GM21737 (cell line): ENCODE measurements around the gene MYH9.
"Not testable (repeated sequence)": the region's sequence is repeated elsewhere in the genome, so short reads cannot be mapped to it uniquely, and the experiment has no call there.

Experiments used
- ATAC-seq: cut with Tn5 transposase; IDR thresholded peaks from one replicate; pipeline ENCODE4 v1.9.1; 2021; ENCODE audit warnings: mild to moderate bottlenecking, moderate library complexity; ENCODE audit not compliant: unreplicated experiment

MYH9 gene

GRCh38 chr22:36281781-36282327 lies 105.9 kb downstream of the MYH9 start:
- ATAC-seq: no peak

DNA sequence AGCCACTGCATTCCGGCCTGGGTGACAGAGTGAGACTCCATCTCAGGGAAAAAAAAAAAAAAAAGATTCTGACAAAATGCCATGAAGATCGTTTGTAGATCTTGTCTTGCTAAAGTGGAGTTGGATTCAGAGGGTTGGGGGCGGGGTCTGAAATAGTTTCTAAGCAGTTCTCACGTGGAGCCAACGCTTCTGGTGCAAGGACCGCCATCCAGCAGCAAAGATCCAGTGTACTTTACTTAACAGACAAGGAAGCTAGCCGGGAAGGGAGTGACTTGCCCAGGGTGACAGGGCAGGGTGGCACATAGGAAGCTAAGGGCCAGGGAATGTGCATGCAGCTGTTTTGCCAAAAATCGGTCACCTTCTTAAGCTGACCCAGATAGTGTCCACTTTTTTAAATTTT lies 107.4 kb downstream of the MYH9 start:
- ATAC-seq: no peak

- ATAC-seq: no peak
Observed at GRCh38 chr22:36279219-36279666, 108.5 kb downstream of the MYH9 start.

- no peak for ATAC-seq
Observed at GRCh38 chr22:36277482-36278291, 110.1 kb downstream of the MYH9 start.

DNA sequence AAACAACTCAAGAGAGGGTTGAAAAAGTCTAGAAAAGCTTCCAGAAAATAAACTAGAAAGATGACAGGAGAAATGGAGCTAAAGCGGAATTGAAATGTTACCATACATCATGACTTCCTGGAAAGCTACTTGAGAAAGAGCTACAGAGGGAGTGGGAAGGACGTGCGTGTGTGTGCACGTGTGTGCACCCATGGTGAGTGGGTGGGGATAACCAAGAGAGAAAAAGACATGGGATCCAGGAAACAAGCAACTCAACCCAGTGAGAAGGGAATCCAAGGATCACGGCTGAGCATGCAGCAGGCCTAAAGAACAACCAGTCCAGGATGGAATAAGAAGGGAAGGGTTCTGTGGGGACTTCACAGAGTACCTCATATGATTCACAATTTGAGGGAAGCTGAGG lies 113.2 kb downstream of the MYH9 start:
- no peak for ATAC-seq

GRCh38 chr22:36271951-36272350 lies 115.8 kb downstream of the MYH9 start:
- ATAC-seq: not testable (repeated sequence)

GRCh38 chr22:36271231-36271630 lies 116.5 kb downstream of the MYH9 start:
- not testable (repeated sequence) for ATAC-seq

- ATAC-seq: no peak
Observed at GRCh38 chr22:36267896-36268485, 119.8 kb downstream of the MYH9 start.

DNA sequence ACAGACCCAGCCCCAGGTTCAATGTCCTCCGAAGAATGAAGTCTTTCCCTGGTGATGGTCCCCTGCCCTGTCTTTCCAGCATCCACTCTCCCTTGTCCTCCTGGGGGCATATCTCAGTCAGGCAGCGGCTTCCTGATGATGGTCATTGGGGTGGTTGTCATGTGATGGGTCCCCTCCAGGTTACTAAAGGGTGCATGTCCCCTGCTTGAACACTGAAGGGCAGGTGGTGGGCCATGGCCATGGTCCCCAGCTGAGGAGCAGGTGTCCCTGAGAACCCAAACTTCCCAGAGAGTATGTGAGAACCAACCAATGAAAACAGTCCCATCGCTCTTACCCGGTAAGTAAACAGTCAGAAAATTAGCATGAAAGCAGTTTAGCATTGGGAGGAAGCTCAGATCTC lies 120.7 kb downstream of the MYH9 start:
- ATAC-seq: no peak

DNA sequence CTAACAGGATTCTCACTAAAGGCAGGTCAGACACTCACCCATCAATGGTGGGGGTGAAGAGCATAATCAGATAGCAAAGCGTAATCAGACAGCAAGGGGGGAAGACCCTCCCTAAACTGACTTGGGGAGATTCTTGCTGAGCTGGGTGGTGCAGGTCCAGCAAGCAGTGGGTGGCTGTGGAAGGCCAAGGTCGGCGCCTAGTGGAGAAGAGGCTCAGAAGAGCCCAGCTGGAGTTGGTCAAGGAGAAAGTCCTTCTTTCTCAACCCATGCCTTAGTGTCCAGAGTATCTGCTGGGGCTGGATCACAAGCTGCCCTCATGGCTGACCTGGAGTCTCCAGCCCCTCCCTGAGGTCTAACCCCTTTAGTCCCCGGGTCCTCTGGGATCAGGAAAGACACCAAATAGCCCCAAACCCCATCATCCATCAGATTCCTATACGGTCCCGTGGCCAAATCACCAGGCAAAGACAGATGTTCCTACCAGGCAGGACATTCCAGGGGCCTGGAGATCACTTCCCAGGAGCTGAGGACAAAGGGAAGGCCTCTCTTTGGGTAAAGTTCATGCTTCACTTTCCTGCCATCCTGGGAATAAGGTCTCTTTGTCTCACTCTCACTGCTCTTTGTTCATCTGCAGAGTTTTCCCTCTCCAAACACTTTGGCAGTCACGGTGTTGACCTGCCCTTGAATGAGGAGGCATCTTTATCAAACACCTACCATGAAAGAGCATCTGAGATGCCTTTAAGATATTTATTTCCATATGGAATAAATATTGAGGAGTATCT lies 123.7 kb downstream of the MYH9 start:
- not testable (repeated sequence) for ATAC-seq

DNA sequence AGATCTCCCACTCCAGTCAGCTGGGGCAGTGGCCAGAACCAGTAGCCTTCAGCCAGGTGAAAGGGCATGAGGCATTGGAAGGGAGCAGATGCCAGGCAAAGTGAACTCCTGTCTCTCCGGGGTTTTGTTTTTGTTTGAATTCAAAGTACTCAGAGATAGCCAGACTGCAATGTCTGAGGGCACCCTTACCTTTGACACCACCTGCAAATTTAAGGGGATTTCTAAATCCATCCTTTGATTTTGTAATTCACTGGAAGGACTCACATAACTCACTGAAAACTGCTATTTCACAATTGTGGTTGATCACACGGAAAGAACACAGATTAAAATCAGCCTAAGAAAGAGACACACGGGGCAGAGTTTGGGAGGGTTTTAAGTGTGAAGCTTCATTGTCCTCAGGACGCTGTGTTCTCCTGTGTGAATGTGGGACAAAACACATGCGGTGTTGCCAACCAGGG lies 124.5 kb downstream of the MYH9 start:
- not testable (repeated sequence) for ATAC-seq

GRCh38 chr22:36262307-36262706 lies 125.5 kb downstream of the MYH9 start:
- ATAC-seq: not testable (repeated sequence)

DNA sequence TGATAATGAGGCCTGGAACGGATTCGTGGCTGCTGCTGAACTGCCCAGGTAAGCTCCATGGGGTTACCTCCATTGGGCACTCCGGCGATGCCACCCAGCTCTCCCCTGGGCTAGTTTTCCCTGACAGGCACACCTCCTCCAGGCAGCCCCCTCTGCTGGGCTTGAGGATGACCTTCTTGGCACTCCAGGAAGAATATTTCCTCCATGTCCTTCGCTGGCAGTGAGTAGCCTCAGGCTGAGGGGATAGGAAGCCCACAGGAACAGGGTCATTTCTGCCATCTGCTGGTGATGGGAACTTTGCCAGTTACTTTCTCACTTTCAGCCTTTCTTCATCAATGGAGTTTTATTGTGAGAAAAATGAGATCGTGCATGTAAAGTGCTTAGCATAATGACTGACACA lies 126.1 kb downstream of the MYH9 start:
- not testable (repeated sequence) for ATAC-seq

GRCh38 chr22:36259615-36260300 lies 128.0 kb downstream of the MYH9 start:
- no peak for ATAC-seq

GRCh38 chr22:36258701-36259614 lies 128.8 kb downstream of the MYH9 start:
- no peak for ATAC-seq

- ATAC-seq: no peak
Observed at GRCh38 chr22:36257948-36258670, 129.7 kb downstream of the MYH9 start.

GRCh38 chr22:36257308-36257707 lies 130.5 kb downstream of the MYH9 start:
- no peak for ATAC-seq

GRCh38 chr22:36256478-36256877 lies 131.3 kb downstream of the MYH9 start:
- ATAC-seq: no peak

DNA sequence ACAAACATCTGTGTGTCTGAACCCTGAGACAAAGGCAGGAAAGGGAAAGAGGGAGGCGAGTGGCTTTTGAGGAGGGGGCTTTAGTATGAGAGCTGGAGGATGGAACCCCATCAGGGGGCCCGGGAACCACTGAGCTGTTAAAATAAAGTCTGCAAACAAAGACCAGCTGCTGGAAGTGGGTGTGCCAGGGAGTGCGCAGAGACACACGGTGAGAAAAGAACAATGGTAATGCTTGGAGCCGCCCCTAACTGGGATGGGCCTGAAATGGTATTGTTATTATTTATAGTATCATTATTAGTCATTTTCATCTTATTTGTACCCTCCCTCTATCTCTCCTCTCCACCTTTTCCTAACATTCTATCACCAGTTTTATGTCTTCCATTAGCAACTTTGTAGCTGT lies 132.2 kb downstream of the MYH9 start:
- ATAC-seq: not testable (repeated sequence)
